HepG2 (cell line): ENCODE results near the gene ZMIZ2. TPM values are rescaled to one million over a fixed set of nuclear protein-coding genes. Genes with fewer than 3 reads are reported as not detected.

Experiments used
- ATAC-seq: fragments of 200-7000 bp; cut with Tn5 transposase; 3 replicates; pipeline ENCODE4 v1.9.1; 2020; ENCODE audit warnings: mild to moderate bottlenecking, moderate library complexity
- BruUV-seq: library from RNA; stranded (reverse); fragments of 400-500 nt; replicated peaks from 2 replicates; lab custom pipeline; 2021; lab: Mats Ljungman, UMichigan
- CTCF ChIA-PET: fragments of 300-600 bp; formaldehyde crosslinking; extraction: SDS; loops from one replicate; lab custom pipeline; 2021; ENCODE audit warnings: low total read pairs, inconsistent platforms, low intra/inter-chr PET ratio; lab: Yijun Ruan, JAX
- POLR2A ChIA-PET: fragments of 350-600 bp; sonication (Branson Sonifier 250); formaldehyde crosslinking; loops from one replicate; lab custom pipeline; 2020; ENCODE audit warnings: antibody characterized with exemption, inconsistent platforms; lab: Yijun Ruan, JAX
- DNase-seq: peaks from one replicate; pipeline ENCODE4 v3.0.0-alpha.2; 2015; ENCODE audit warnings: low spot score
- FAIRE-seq: peaks from 3 replicates; lab custom pipeline; 2011; peaks lifted over from hg19 to GRCh38; lab: Jason Lieb, UNC
- H2AFZ ChIP-seq: one replicate; pipeline ENCODE4 v1.6.1; 2011; ENCODE audit warnings: low read length, inconsistent platforms
- H3K27ac ChIP-seq: fragments of 300-600 bp; 3 replicates; pipeline ENCODE4 v1.8.0; 2011; ENCODE audit warnings: mixed run types, mild to moderate bottlenecking, mixed read lengths, low read length, inconsistent platforms; ENCODE audit not compliant: insufficient read depth; ENCODE audit errors: extremely low read length
- H3K27me3 ChIP-seq, 2 experiments: fragments of 200-600 bp in 1 of 2; 2 replicates in 1 of 2; 3 replicates in 1 of 2; pipeline versions ENCODE4 v1.6.0 to v1.8.0; 2011; ENCODE audit warnings: low read length in 2 of 2, mild to moderate bottlenecking in 2 of 2, moderate library complexity in 2 of 2, inconsistent platforms in 1 of 2; ENCODE audit not compliant: insufficient read depth in 2 of 2, control insufficient read depth in 1 of 2
- H3K36me3 ChIP-seq, 2 experiments: fragments of 200-600 bp in 1 of 2; replicated peaks in 1 of 2; 2 replicates in 1 of 2; 3 replicates in 1 of 2; pipeline versions ENCODE4 v1.5.1 to v1.8.0; 2011; ENCODE audit warnings: low read length in 2 of 2, inconsistent platforms in 1 of 2; ENCODE audit not compliant: insufficient read depth in 2 of 2, control insufficient read depth in 1 of 2
- H3K4me1 ChIP-seq: 2 replicates; pipeline ENCODE4 v1.5.1; 2012; ENCODE audit warnings: low read length, inconsistent platforms; ENCODE audit not compliant: insufficient read depth
- H3K4me2 ChIP-seq: 2 replicates; pipeline ENCODE4 v1.6.0; 2011; ENCODE audit warnings: low read depth, low read length, inconsistent platforms
- H3K4me3 ChIP-seq, 3 experiments: fragments of 200-600 bp in 1 of 3; sonication (generic), shearing (Covaris generic) in 1 of 3; replicated peaks in 1 of 3; 2 replicates each; pipeline ENCODE4 v1.5.1; 2011 to 2016; ENCODE audit warnings: low read length in 3 of 3, inconsistent platforms in 2 of 3, low read depth in 2 of 3, mild to moderate bottlenecking in 2 of 3, control low read depth in 1 of 3, mixed read lengths in 1 of 3; ENCODE audit not compliant: insufficient read depth in 1 of 3
- H3K79me2 ChIP-seq: one replicate; pipeline ENCODE4 v1.6.1; 2011; ENCODE audit warnings: low read length, inconsistent platforms; ENCODE audit not compliant: insufficient read depth
- H3K9ac ChIP-seq: 2 replicates; pipeline ENCODE4 v1.6.0; 2011; ENCODE audit warnings: mild to moderate bottlenecking, low read depth, low read length, inconsistent platforms; ENCODE audit not compliant: insufficient read depth
- H3K9me3 ChIP-seq: 2 replicates; pipeline ENCODE4 v1.5.1; 2012; ENCODE audit warnings: mild to moderate bottlenecking, low read length
- H4K20me1 ChIP-seq: 2 replicates; pipeline ENCODE4 v1.6.0; 2011; ENCODE audit warnings: inconsistent platforms, mild to moderate bottlenecking, low read length, moderate library complexity; ENCODE audit not compliant: insufficient read depth
- ARID2 ChIP-seq: sonication (generic); formaldehyde crosslinking; IDR thresholded peaks from 2 replicates; pipeline ENCODE4 v1.8.1; 2022; ENCODE audit warnings: mild to moderate bottlenecking, missing genetic modification reagents, borderline replicate concordance
- GLI4 ChIP-seq: sonication (generic); formaldehyde crosslinking; IDR thresholded peaks from 2 replicates; pipeline ENCODE4 v1.5.1; 2020; ENCODE audit warnings: missing genetic modification reagents, mild to moderate bottlenecking, moderate library complexity, borderline replicate concordance
- HOXA9 ChIP-seq: sonication (generic); formaldehyde crosslinking; IDR thresholded peaks from 2 replicates; pipeline ENCODE4 v1.8.1; 2022; ENCODE audit warnings: missing genetic modification reagents, mild to moderate bottlenecking, moderate library complexity, borderline replicate concordance
- PAWR ChIP-seq: sonication (generic); formaldehyde crosslinking; IDR thresholded peaks from 2 replicates; pipeline ENCODE4 v1.4.0; 2020; ENCODE audit warnings: missing genetic modification reagents, mild to moderate bottlenecking, borderline replicate concordance
- SAFB2 ChIP-seq: sonication (generic); formaldehyde crosslinking; IDR thresholded peaks from 2 replicates; pipeline ENCODE4 v1.5.1; 2020; ENCODE audit warnings: missing genetic modification reagents, low read depth, mild to moderate bottlenecking, borderline replicate concordance
- SOX6 ChIP-seq, 2 experiments: fragments of 450-650 bp in 1 of 2; sonication (generic) in 1 of 2; formaldehyde crosslinking in 1 of 2; IDR thresholded peaks; 2 replicates each; pipeline versions ENCODE4 v1.4.0 to v1.6.1; 2017 to 2020; ENCODE audit warnings: antibody characterized with exemption in 1 of 2, mild to moderate bottlenecking in 1 of 2, missing genetic modification reagents in 1 of 2
- SSRP1 ChIP-seq: IDR thresholded peaks from 2 replicates; pipeline ENCODE4 v1.6.1; 2016; ENCODE audit warnings: control low read depth
- SUZ12 ChIP-seq: fragments of 150-350 bp; IDR thresholded peaks from 2 replicates; pipeline ENCODE4 v1.6.1; 2014; ENCODE audit warnings: low read depth, low read length
- TAF1 ChIP-seq: sonication (generic); formaldehyde crosslinking; IDR thresholded peaks from 2 replicates; pipeline ENCODE4 v1.4.0; 2020; ENCODE audit warnings: missing genetic modification reagents
- ZMAT3 ChIP-seq: sonication (generic); formaldehyde crosslinking; conservative IDR thresholded peaks from 2 replicates; pipeline ENCODE4 v1.7.0; 2021; ENCODE audit warnings: missing genetic modification reagents
- ZNF225 ChIP-seq: sonication (generic); formaldehyde crosslinking; IDR thresholded peaks from 2 replicates; pipeline ENCODE4 v1.4.0; 2020; ENCODE audit warnings: mild to moderate bottlenecking, missing genetic modification reagents
- ZNF616 ChIP-seq: sonication (generic); formaldehyde crosslinking; IDR thresholded peaks from 2 replicates; pipeline ENCODE4 v1.5.0; 2020; ENCODE audit warnings: low read depth, mild to moderate bottlenecking, missing genetic modification reagents
- ZNF782 ChIP-seq: sonication (generic); formaldehyde crosslinking; IDR thresholded peaks from 2 replicates; pipeline ENCODE4 v1.4.0; 2020; ENCODE audit warnings: missing genetic modification reagents, mild to moderate bottlenecking, borderline replicate concordance
- WGBS: methylation state at CpG from one replicate; pipeline ENCODE4 v1.1.6; 2017; ENCODE audit warnings: low lambda C conversion rate; 5-methylcytosine and 5-hydroxymethylcytosine counted together
- in situ Hi-C: cut with HindIII; loops from 2 replicates; pipeline ENCODE4 v1.10.0; 2017; ENCODE audit warnings: low pct_unique_long_range_greater_than_20kb; ENCODE audit not compliant: extremely low pct_ligation_motif_present
- intact Hi-C: fragments of 100-400 bp; cut with micrococcal nuclease; formaldehyde crosslinking; loops from one replicate; pipeline ENCODE4 v1.10.0; 2022; ENCODE audit not compliant: unreplicated experiment
- polyA plus RNA-seq, 8 experiments: library from polyadenylated mRNA; depleted of rRNA in 3 of 8; stranded (reverse) in 7 of 8; unstranded in 1 of 8; fragments of >200 nt; fragmentation: Illumina TruSeq in 4 of 8; extraction: Trizol in 4 of 8; gene quantifications; 2 replicates each; pipeline versions ENCODE4 v1.2.1 to v1.2.3, GENCODE V29; 2011 to 2016; ENCODE audit warnings: low read depth in 4 of 8, missing spikeins in 1 of 8, mixed read lengths in 1 of 8; ENCODE audit not compliant: insufficient read depth in 1 of 8
- total RNA-seq, 5 experiments: library from RNA; depleted of rRNA; stranded (reverse); fragments of >200 nt; fragmentation: Illumina TruSeq; extraction: Trizol; gene quantifications; 2 replicates each; pipeline ENCODE4 v1.2.3, GENCODE V29; 2016; ENCODE audit warnings: low read depth in 1 of 5
- TF ChIP-seq, protein P1 (sequence below): sonication (generic); formaldehyde crosslinking; IDR thresholded peaks from 2 replicates; pipeline ENCODE4 v1.8.0; 2022; ENCODE audit warnings: missing genetic modification reagents, mild to moderate bottlenecking, moderate library complexity, borderline replicate concordance
- TF ChIP-seq, protein P2 (sequence below): sonication (generic); formaldehyde crosslinking; IDR thresholded peaks from 2 replicates; pipeline ENCODE4 v1.4.0; 2020; ENCODE audit warnings: mild to moderate bottlenecking, missing genetic modification reagents

ZMIZ2 gene
- total and polyA plus RNA-seq, 2 of the 13 experiments (the other 11 are each of a cell fraction or from before 2014, with no cell fraction given), result 4.9 to 7.9 TPM

GRCh38 chr7:44805950-44806349 lies 57.3 kb downstream of the ZMIZ2 start:
- no peaks in the 10 kb centered on the region for H3K27me3 ChIP-seq
- 92% methylated on average over 5 of the region's 5 CpGs for WGBS
- ChIA-PET POLR2A (interaction anchor here (1.1 to 2.8 kb wide), 2 partner anchors 14 to 166 kb away, joined by 3 to 8 read pairs; no protein-coding TSS in a partner anchor), CTCF (no interaction called here)
- FAIRE-seq, result no peak
- no peaks in the 10 kb centered on the region for H3K9me3 ChIP-seq
- H4K20me1 ChIP-seq, result peaks cover 12% of the 10 kb centered on the region; the same call in 1 of the 2 replicates
- no peak overlapping the region for H3K9ac ChIP-seq
- no peak overlapping the region for H3K4me3 ChIP-seq
- in situ Hi-C loops, result no loop called here
- H3K36me3 ChIP-seq, result peaks cover 4 to 18% of the 10 kb centered on the region in 2 experiments
- peak; percentile 20 for ATAC-seq
- no peak for DNase-seq
- H3K27ac ChIP-seq, result no peak overlapping the region
- no peak overlapping the region for H3K4me2 ChIP-seq
- intact Hi-C loops, result no loop called here
- no peaks in the 10 kb centered on the region for H3K79me2 ChIP-seq
- BruUV-seq, result no TSS peak
- TF ChIP-seq, protein P1, sequence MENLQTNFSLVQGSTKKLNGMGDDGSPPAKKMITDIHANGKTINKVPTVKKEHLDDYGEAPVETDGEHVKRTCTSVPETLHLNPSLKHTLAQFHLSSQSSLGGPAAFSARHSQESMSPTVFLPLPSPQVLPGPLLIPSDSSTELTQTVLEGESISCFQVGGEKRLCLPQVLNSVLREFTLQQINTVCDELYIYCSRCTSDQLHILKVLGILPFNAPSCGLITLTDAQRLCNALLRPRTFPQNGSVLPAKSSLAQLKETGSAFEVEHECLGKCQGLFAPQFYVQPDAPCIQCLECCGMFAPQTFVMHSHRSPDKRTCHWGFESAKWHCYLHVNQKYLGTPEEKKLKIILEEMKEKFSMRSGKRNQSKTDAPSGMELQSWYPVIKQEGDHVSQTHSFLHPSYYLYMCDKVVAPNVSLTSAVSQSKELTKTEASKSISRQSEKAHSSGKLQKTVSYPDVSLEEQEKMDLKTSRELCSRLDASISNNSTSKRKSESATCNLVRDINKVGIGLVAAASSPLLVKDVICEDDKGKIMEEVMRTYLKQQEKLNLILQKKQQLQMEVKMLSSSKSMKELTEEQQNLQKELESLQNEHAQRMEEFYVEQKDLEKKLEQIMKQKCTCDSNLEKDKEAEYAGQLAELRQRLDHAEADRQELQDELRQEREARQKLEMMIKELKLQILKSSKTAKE (CRISPR knock-in tag), result no peak
- TF ChIP-seq SAFB2 (CRISPR knock-in tag), result no peak
- TF ChIP-seq ZMAT3 (CRISPR knock-in tag), result no peak
- TF ChIP-seq GLI4, result no peak
- TF ChIP-seq HOXA9 (CRISPR knock-in tag), result no peak
- TF ChIP-seq SUZ12, result no peak
- no peak for TF ChIP-seq TAF1 (CRISPR knock-in tag)
- TF ChIP-seq, protein P2, sequence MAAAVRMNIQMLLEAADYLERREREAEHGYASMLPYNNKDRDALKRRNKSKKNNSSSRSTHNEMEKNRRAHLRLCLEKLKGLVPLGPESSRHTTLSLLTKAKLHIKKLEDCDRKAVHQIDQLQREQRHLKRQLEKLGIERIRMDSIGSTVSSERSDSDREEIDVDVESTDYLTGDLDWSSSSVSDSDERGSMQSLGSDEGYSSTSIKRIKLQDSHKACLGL (CRISPR knock-in tag), result no peak
- TF ChIP-seq ZNF225 (CRISPR knock-in tag), result no peak
- no peak for TF ChIP-seq SOX6 (IDR thresholded peaks at IDR 0.05)
- no peak for TF ChIP-seq SOX6 (CRISPR knock-in tag; IDR thresholded peaks at IDR 0.05)
- no peak for TF ChIP-seq ZNF616 (CRISPR knock-in tag)
- TF ChIP-seq ZNF782 (CRISPR knock-in tag), result no peak
- TF ChIP-seq SSRP1 (CRISPR knock-in tag), result no peak
- TF ChIP-seq ARID2, result no peak
- no peak for TF ChIP-seq PAWR
- peaks cover 27% of the 10 kb centered on the region for H3K4me1 ChIP-seq
- no peak overlapping the region for H2AFZ ChIP-seq
